ENCODE results near the gene PCDHGA7.

GRCh38 chr5:141434006-141434405 is 51.5 kb downstream of the PCDHGA7 start:
- TF ChIP-seq ZNF639 (tag by site-specific recombination; IDR thresholded peaks at IDR 0.05) (no peak), KLF10 (tag by site-specific recombination; IDR thresholded peaks at IDR 0.05) (no peak), CTCF (tag by site-specific recombination; IDR thresholded peaks at IDR 0.05) (no peak), ZNF791 (tag by site-specific recombination; IDR thresholded peaks at IDR 0.05) (no peak), SALL2 (tag by site-specific recombination; IDR thresholded peaks at IDR 0.05; ENCODE audit: borderline replicate concordance) (no peak), SCRT2 (tag by site-specific recombination; IDR thresholded peaks at IDR 0.05) (no peak), ZNF792 (tag by site-specific recombination; IDR thresholded peaks at IDR 0.05) (no peak)
